Heart left ventricle (tissue), 16 donors: ENCODE measurements around the gene SRRT. TPM values are rescaled to one million over a fixed set of nuclear protein-coding genes. Genes with fewer than 3 reads are reported as not detected.
"Not testable (repeated sequence)": the region's sequence is repeated elsewhere in the genome, so short reads cannot be mapped to it uniquely, and the experiment has no call there.

ENCODE experiments used
- ATAC-seq, 4 donors: fragments of 200-7000 bp; cut with Tn5 transposase; one replicate each; pipeline ENCODE4 v1.9.1; 2020 to 2022; ENCODE audit warnings: moderate library complexity in 4 of 4, mild to moderate bottlenecking in 3 of 4, moderate number of reproducible peaks in 1 of 4
- DNase-seq, 5 donors: peaks; one replicate each; pipeline ENCODE4 v3.0.0-alpha.2; 2020
- H3K27ac ChIP-seq, 12 donors: fragments of 200-600 bp; sonication (generic) in 4 of 12; one replicate each; pipeline versions ENCODE4 v1.5.0 to v1.8.0; 2016 to 2022; ENCODE audit warnings: mild to moderate bottlenecking in 2 of 12
- H3K27me3 ChIP-seq, 9 donors: fragments of 200-600 bp; sonication (generic) in 2 of 9; one replicate each; pipeline versions ENCODE4 v1.5.1 to v1.8.0; 2016 to 2022; ENCODE audit warnings: mild to moderate bottlenecking in 3 of 9
- H3K36me3 ChIP-seq, 9 donors: fragments of 200-600 bp; sonication (generic) in 2 of 9; one replicate each; pipeline versions ENCODE4 v1.5.0 to v1.8.0; 2018 to 2022; ENCODE audit warnings: mild to moderate bottlenecking in 2 of 9
- H3K4me1 ChIP-seq, 12 donors: fragments of 200-600 bp; sonication (generic) in 4 of 12; one replicate each; pipeline versions ENCODE4 v1.5.0 to v1.8.0; 2016 to 2022; ENCODE audit warnings: mild to moderate bottlenecking in 3 of 12
- H3K4me3 ChIP-seq, 12 donors: fragments of 200-600 bp; sonication (generic) in 4 of 12; one replicate each; pipeline versions ENCODE4 v1.5.0 to v1.8.0; 2017 to 2022; ENCODE audit warnings: mild to moderate bottlenecking in 9 of 12, moderate library complexity in 4 of 12
- H3K9me3 ChIP-seq, 12 donors: fragments of 200-600 bp; sonication (generic) in 4 of 12; one replicate each; pipeline versions ENCODE4 v1.5.0 to v1.8.0; 2016 to 2022; ENCODE audit warnings: mild to moderate bottlenecking in 1 of 12
- POLR2A ChIP-seq, 2 donors: fragments of 450-650 bp; IDR thresholded peaks; one replicate each; pipeline ENCODE4 v1.6.1; 2017; ENCODE audit warnings: antibody characterized with exemption in 2 of 2, mild to moderate bottlenecking in 2 of 2, moderate library complexity in 2 of 2
- WGBS, 4 donors: extraction: QIAGEN DNeasy Blood & Tissue Kit in 2 of 4; methylation state at CpG; one replicate each; pipeline versions ENCODE4 v1.1.5 to v1.1.7; 2013 to 2018; 5-methylcytosine and 5-hydroxymethylcytosine counted together
- intact Hi-C, 10 donors: fragments of 100-400 bp; cut with DNase I; formaldehyde crosslinking; loops; one replicate each; pipeline versions ENCODE4 v1.11.1 to v1.14.2; 2022
- polyA plus RNA-seq, 2 donors: library from polyadenylated mRNA; stranded (reverse); fragments of 200-250 nt; gene quantifications; one replicate each; pipeline ENCODE4 v1.2.3, GENCODE V29; 2013
- total RNA-seq, 9 donors: library from RNA; depleted of rRNA in 2 of 9; stranded (reverse); fragments of >200 nt in 2 of 9; fragmentation: NEBNext Ultra II Directional in 3 of 9; extraction: Animal tissue kit (Norgen Biotek cat#: 25700) in 3 of 9; gene quantifications; one replicate each; pipeline versions ENCODE4 v1.1.0 to v1.2.4, GENCODE V29; 2016 to 2023
- TF ChIP-seq, protein P1 (sequence below), 12 donors: fragments of 200-600 bp; sonication (generic) in 4 of 12; IDR thresholded peaks; one replicate each; pipeline versions ENCODE4 v1.5.0 to v1.8.0; 2018 to 2022; ENCODE audit warnings: antibody characterized with exemption in 12 of 12, mild to moderate bottlenecking in 5 of 12
- donor health status: ischemic (EF 13 %, LVEDD 7.1; RV severe dilation, severe dysfunction).
- donor health status: healthy with polysubstance abuse.
- donor health status: DM: no; HTN: yes; CAD: no.
- donor health status: DM: no; HTN: no; CAD: no.
- donor health status: ischemic (EF 25% LVEDD 6.9; RV normal size, moderate dysfunction).
- donor health status: ischemic (EF 25% LVEDD 5.7; RV mildly dilated, moderate dysfunction).
- donor health status: healthy.
- donor health status: DM: yes; HTN: yes; CAD: no.
- donor health status: ischemic (EF 35%, LVEDD 5.7; RV mildly dilated, moderate dysfunction).
- donor health status: nonischemic (EF 11% LVEDD 7.7; RV severe dilation, severe dysfunction).
- donor health status: DM: yes; HTN: yes; CAD: no.
- donor health status: PGD.
- donor health status: ischemic (EF 29% LVEDD 5.4; RV normal size, mild dysfunction).
- donor health status: nonischemic (EF 23%, LVEDD 6.1; RV moderate dilation, normal function).

SRRT gene
- total and polyA plus RNA-seq, 11 donors = 31.0 to 62.2 (median 49.5) TPM

DNA sequence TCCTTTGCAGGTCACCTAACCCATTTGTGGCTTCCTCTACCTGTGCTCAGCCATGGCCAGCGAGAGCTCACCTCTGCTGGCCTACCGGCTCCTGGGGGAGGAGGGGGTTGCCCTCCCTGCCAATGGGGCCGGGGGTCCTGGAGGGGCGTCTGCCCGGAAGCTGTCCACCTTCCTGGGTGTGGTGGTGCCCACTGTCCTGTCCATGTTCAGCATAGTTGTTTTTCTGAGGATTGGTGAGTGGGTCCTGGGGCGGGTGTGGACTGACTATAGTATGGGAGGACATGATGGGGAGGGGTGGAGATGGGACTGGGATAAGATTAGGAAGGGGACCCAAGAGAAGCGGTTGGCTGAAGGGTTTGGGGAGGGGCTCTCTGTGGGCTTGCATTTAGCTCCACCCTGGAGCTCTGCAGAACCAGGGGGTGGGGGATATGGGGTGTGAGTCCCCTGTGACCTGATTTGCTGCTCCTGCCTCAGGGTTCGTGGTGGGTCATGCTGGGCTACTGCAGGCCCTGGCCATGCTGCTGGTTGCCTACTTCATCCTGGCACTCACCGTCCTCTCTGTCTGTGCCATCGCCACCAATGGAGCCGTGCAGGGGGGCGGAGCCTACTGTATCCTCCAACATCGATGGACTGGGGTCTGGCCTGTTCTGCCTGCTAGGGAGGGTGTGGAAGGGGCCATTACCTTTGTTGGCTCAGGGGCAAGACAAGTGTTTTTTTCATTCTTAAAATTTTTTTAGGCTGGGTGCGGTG, 20.6 kb upstream of the SRRT start:
- WGBS, 4 donors = 88 to 94% (median 90%) methylated on average over 12 to 14 of the region's 14 CpGs
- peak in 1 of 5 donors; percentile 38 for DNase-seq
- intact Hi-C loops = loop anchor here in 9 of 10 donors (5.0 to 10.0 kb wide), 4 partner anchors 57 to 380 kb away; partner anchors contain the start of genes POP7 (in 8 of the 9) and TSC22D4 (in 1 of the 9)
- H3K9me3 ChIP-seq = no peaks in the 10 kb centered on the region
- H3K4me1 ChIP-seq = peaks cover 0 to 21% (median 12%) of the 10 kb centered on the region in 12 donors
- H3K36me3 ChIP-seq = peaks cover 0 to 10% (median 0%) of the 10 kb centered on the region in 9 donors
- no peak overlapping the region for H3K4me3 ChIP-seq
- no peak overlapping the region for H3K27ac ChIP-seq
- TF ChIP-seq POLR2A (IDR thresholded peaks at IDR 0.05) = no peak
- TF ChIP-seq, protein P1, sequence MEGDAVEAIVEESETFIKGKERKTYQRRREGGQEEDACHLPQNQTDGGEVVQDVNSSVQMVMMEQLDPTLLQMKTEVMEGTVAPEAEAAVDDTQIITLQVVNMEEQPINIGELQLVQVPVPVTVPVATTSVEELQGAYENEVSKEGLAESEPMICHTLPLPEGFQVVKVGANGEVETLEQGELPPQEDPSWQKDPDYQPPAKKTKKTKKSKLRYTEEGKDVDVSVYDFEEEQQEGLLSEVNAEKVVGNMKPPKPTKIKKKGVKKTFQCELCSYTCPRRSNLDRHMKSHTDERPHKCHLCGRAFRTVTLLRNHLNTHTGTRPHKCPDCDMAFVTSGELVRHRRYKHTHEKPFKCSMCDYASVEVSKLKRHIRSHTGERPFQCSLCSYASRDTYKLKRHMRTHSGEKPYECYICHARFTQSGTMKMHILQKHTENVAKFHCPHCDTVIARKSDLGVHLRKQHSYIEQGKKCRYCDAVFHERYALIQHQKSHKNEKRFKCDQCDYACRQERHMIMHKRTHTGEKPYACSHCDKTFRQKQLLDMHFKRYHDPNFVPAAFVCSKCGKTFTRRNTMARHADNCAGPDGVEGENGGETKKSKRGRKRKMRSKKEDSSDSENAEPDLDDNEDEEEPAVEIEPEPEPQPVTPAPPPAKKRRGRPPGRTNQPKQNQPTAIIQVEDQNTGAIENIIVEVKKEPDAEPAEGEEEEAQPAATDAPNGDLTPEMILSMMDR (IDR thresholded peaks at IDR 0.05) = no peak
- no peak for ATAC-seq
- H3K27me3 ChIP-seq = no peaks in the 10 kb centered on the region

DNA sequence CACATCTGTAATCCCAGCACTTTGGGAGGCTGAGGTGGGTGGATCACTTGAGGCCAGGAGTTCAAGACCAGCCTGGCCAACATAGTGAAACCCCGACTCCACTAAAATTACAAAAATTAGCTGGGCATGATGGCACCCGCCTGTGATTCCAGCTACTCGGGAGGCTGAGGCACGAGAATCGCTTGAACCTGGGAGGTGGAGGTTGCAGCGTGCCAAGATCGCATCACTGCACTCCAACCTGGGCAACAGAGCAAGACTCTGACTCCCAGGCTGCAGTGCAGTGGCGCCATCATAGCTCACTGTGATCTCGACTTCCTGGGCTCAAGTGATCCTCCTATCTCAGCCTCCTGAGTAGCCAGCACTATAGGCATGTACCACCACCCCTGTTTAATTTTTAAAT, 20.0 kb upstream of the SRRT start:
- DNase-seq = peak in 1 of 5 donors; percentile 16
- intact Hi-C loops = loop anchor here in 9 of 10 donors (5.0 to 10.0 kb wide), 4 partner anchors 58 to 380 kb away; partner anchors contain the start of genes POP7 (in 8 of the 9) and TSC22D4 (in 1 of the 9)
- Histone ChIP-seq H3K36me3 (peaks cover 0 to 13% (median 0%) of the 10 kb centered on the region in 9 donors), H3K4me1 (peaks cover 0 to 21% (median 12%) of the 10 kb centered on the region in 12 donors)
- not testable (repeated sequence) for H3K27me3 ChIP-seq, H3K9me3 ChIP-seq, H3K4me3 ChIP-seq, H3K27ac ChIP-seq, ATAC-seq
- WGBS, 4 donors = 91 to 97% (median 95%) methylated on average over 9 of the region's 9 CpGs

DNA sequence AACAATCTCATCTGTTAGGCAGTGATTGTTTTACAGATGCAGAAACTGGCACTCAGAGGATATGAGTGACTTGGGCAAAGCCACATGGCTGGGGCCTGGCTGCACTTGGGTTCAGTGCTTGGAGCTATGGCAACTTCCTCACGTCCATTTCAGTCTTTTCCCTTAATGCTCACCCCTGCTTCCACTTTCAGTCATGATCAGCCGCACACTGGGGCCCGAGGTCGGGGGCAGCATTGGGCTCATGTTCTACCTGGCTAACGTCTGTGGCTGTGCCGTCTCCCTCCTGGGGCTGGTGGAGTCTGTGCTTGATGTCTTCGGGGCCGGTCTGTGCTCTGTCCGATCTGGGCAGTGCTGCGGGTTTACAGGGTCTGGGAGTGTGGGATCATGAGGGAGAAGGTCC, 19.4 kb upstream of the SRRT start:
- DNase-seq (peak in 1 of 5 donors; percentile 39), ATAC-seq (no peak)
- Histone ChIP-seq H3K27ac (no peak overlapping the region), H3K27me3 (no peaks in the 10 kb centered on the region), H3K4me1 (peaks cover 0 to 21% (median 12%) of the 10 kb centered on the region in 12 donors), H3K36me3 (peaks cover 0 to 19% (median 6%) of the 10 kb centered on the region in 9 donors), H3K4me3 (no peak overlapping the region), H3K9me3 (no peaks in the 10 kb centered on the region)
- 85 to 96% (median 92%) methylated on average over 6 to 10 of the region's 10 CpGs for WGBS, 4 donors
- TF ChIP-seq, protein P1 (IDR thresholded peaks at IDR 0.05) = no peak
- intact Hi-C loops = loop anchor here in 2 of 10 donors (10.0 kb wide), 2 partner anchors 151 to 381 kb away; partner anchors contain the start of genes POP7 (in 1 of the 2) and TSC22D4 (in 1 of the 2)

DNA sequence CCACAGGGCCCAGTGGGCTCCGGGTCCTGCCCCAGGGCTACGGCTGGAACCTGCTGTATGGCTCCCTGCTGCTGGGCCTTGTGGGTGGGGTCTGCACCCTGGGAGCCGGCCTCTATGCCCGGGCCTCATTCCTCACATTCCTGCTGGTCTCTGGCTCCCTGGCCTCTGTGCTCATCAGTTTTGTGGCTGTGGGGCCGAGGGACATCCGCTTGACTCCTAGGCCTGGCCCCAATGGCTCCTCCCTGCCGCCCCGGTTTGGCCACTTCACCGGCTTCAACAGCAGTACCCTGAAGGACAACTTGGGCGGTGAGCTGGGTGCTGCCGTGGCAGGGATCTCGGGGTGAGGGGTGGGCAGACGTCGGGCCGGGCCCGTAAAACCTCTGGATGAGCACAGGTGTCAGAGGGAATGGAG, 18.0 kb upstream of the SRRT start:
- Histone ChIP-seq H3K27ac (no peak overlapping the region), H3K4me3 (no peak overlapping the region), H3K4me1 (peaks cover 0 to 17% (median 9%) of the 10 kb centered on the region in 12 donors), H3K36me3 (peaks cover 0 to 33% (median 16%) of the 10 kb centered on the region in 9 donors), H3K27me3 (no peaks in the 10 kb centered on the region), H3K9me3 (no peaks in the 10 kb centered on the region)
- no peak for ATAC-seq
- TF ChIP-seq, protein P1 (IDR thresholded peaks at IDR 0.05) = no peak
- no peak for TF ChIP-seq POLR2A (IDR thresholded peaks at IDR 0.05)
- intact Hi-C loops = loop anchor here in 2 of 10 donors (10.0 kb wide), 2 partner anchors 152 to 382 kb away; partner anchors contain the start of genes POP7 (in 1 of the 2) and TSC22D4 (in 1 of the 2)
- peak in 1 of 5 donors; percentile 49 for DNase-seq
- WGBS, 4 donors = 88 to 95% (median 91%) methylated on average over 11 to 16 of the region's 16 CpGs
